Loucy (cell line): ENCODE measurements around the gene B3GAT1.

Experiments used
- CTCF ChIP-seq: fragments of 200-600 bp; sonication (generic); conservative IDR thresholded peaks from 2 replicates; pipeline ENCODE4 v1.5.1; 2014; ENCODE audit warnings: mild to moderate bottlenecking, antibody characterized with exemption, low read length
- EZH2phosphoT487 ChIP-seq: fragments of 200-600 bp; IDR thresholded peaks from 2 replicates; pipeline ENCODE4 v1.6.1; 2018; ENCODE audit warnings: antibody characterized with exemption, mild to moderate bottlenecking, moderate library complexity, borderline replicate concordance

GRCh38 chr11:134441706-134442105, 29.7 kb upstream of the B3GAT1 start:
- TF ChIP-seq CTCF (no peak), EZH2phosphoT487 (no peak)
